MG63 (cell line): ENCODE measurements around the gene MYL12B. TPM values are rescaled to one million over a fixed set of nuclear protein-coding genes. Genes with fewer than 3 reads are reported as not detected.
A peak's percentile ranks its signal among the peaks of the same experiment; 100 is the strongest.

ENCODE experiments used
- DNase-seq: peaks from one replicate; pipeline ENCODE4 v3.0.0-alpha.2; 2020
- H3K27me3 ChIP-seq: fragments of 250-450 bp; sonication (Bioruptor Pico); 2 replicates; pipeline ENCODE4 v1.5.1; 2020; ENCODE audit warnings: mild to moderate bottlenecking, moderate library complexity
- H3K36me3 ChIP-seq: fragments of 250-450 bp; sonication (Bioruptor Pico); 2 replicates; pipeline ENCODE4 v1.5.1; 2020; ENCODE audit warnings: mild to moderate bottlenecking, moderate library complexity
- H3K4me3 ChIP-seq: fragments of 250-450 bp; sonication (Bioruptor Pico); 2 replicates; pipeline ENCODE4 v1.5.1; 2020; ENCODE audit warnings: mild to moderate bottlenecking, moderate library complexity
- H3K9me3 ChIP-seq: fragments of 250-450 bp; sonication (Bioruptor Pico); 2 replicates; pipeline ENCODE4 v1.5.1; 2020; ENCODE audit warnings: mild to moderate bottlenecking, moderate library complexity
- total RNA-seq: library from RNA; depleted of rRNA; stranded (reverse); fragments of >200 nt; shearing (Covaris generic); gene quantifications from 2 replicates; pipeline ENCODE4 v1.2.3, GENCODE V29; 2014; ENCODE audit warnings: low replicate concordance

The MYL12B gene
- total RNA-seq, 1 experiment from 2014 or later = 396 TPM

DNA sequence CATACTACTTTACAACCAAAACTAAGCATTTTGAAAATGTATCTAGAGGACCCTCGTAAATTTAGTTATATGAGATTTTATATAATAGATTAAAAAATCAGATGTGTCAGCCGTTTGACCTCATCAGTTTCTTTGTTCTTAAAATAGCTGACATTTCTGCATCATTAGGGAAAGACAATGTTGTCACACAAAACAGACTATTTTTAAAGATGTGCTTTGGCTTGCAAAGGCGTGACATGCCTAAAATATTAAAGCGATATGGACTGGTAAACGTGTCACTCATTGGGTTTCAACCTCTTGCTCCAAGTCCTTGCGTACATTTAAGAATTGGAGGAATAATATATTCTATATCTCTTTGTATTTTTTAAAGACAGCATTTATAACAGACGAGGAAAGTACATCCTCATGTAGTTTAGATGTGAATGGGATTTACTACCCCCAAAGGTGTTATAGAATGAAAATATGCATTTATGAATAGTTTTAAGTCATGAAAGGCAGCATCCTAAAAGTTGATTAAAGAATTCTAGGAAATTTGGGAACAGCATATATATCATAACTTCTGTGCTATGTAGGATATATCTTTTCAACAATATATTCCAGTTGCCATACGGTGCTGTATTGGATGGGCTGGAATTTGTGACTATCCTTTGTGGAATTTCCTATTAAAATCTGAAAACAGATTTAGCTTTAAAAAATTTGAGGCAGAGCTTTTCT is 10.5 kb upstream of the MYL12B start:
- no peaks in the 10 kb centered on the region for H3K27me3 ChIP-seq
- no peak for DNase-seq
- no peak overlapping the region for H3K4me3 ChIP-seq
- H3K9me3 ChIP-seq = no peaks in the 10 kb centered on the region
- H3K36me3 ChIP-seq = peaks cover 85% of the 10 kb centered on the region

DNA sequence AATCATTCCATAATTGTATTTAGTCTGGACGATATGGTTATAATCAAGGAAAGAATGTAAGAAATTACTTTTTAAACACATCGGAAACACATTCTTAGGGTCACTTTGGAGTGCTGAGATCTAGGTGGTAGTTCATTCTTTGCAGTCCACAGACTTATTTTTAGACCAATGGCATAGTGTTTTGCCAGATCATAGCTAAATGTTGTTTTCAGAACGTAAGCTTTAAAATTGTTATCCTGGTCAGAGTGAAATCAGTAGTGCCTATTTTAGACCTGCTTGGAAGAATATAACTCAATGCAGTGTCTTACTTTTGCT is 10.0 kb upstream of the MYL12B start:
- H3K9me3 ChIP-seq = no peaks in the 10 kb centered on the region
- peaks cover 90% of the 10 kb centered on the region for H3K36me3 ChIP-seq
- no peak for DNase-seq
- H3K27me3 ChIP-seq = no peaks in the 10 kb centered on the region
- H3K4me3 ChIP-seq = no peak overlapping the region

DNA sequence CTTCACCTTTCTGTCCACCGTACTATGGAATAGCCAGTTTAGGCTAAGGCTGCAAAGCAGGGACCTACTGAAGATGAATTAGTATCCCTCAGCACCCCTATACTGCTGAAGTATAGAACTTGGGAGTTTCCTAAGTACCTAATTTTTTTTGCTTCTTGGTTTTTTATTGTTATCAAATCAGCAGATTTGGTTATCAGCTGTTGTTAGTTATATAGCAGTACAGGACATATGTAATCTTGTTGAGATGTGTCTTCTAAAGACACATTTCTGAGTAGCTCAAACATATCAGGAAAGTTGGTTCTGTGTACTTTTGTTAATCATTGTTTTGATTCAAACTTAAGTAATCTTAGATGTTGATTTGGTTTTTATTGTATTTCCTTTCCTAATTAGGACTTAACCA is 9.1 kb upstream of the MYL12B start:
- DNase-seq = no peak
- Histone ChIP-seq H3K36me3 (peaks cover 98% of the 10 kb centered on the region), H3K27me3 (no peaks in the 10 kb centered on the region), H3K9me3 (no peaks in the 10 kb centered on the region), H3K4me3 (no peak overlapping the region)

DNA sequence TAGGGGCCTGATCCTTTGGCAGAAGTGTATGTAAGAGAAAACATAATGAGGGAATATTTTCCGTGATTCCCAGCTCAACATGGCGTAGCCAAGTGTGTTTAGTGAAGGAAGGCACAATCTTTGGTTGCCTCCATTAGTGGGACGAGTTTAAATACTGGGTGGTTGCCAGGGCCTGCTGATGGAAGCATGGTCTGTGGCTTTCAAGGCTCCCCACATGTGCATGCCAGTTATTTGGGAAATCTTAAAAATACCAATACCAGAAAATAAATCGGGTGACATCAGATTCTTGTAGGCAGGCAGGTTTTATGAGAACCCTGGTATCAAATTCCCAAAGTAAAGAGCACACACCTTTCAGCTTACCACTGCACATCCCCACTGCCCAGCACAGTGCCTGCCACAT is 7.2 kb upstream of the MYL12B start:
- Histone ChIP-seq H3K36me3 (peaks cover 92% of the 10 kb centered on the region), H3K27me3 (no peaks in the 10 kb centered on the region), H3K9me3 (no peaks in the 10 kb centered on the region), H3K4me3 (no peak overlapping the region)
- DNase-seq = no peak

DNA sequence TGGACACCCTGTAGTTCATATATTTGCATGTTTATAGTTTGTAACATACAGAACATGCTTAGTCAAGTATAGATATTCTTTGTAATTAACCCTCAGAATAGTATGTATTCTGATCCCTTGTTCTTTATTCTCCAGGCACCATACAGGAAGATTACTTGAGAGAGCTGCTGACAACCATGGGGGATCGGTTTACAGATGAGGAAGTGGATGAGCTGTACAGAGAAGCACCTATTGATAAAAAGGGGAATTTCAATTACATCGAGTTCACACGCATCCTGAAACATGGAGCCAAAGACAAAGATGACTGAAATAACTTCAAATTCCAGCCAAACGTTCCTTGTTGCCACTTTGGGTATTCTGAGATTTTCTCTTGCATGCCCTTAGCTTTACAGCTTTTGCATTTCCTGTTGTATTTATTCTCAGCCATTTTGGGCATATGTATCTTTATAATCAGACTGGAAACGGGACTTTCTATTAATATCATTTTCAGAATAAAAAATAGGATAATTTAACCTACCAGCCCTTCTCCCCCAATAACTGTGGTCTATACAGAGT is 6.2 kb upstream of the MYL12B start:
- no peaks in the 10 kb centered on the region for H3K27me3 ChIP-seq
- DNase-seq = no peak
- H3K9me3 ChIP-seq = no peaks in the 10 kb centered on the region
- H3K4me3 ChIP-seq = no peak overlapping the region
- peaks cover 87% of the 10 kb centered on the region for H3K36me3 ChIP-seq

DNA sequence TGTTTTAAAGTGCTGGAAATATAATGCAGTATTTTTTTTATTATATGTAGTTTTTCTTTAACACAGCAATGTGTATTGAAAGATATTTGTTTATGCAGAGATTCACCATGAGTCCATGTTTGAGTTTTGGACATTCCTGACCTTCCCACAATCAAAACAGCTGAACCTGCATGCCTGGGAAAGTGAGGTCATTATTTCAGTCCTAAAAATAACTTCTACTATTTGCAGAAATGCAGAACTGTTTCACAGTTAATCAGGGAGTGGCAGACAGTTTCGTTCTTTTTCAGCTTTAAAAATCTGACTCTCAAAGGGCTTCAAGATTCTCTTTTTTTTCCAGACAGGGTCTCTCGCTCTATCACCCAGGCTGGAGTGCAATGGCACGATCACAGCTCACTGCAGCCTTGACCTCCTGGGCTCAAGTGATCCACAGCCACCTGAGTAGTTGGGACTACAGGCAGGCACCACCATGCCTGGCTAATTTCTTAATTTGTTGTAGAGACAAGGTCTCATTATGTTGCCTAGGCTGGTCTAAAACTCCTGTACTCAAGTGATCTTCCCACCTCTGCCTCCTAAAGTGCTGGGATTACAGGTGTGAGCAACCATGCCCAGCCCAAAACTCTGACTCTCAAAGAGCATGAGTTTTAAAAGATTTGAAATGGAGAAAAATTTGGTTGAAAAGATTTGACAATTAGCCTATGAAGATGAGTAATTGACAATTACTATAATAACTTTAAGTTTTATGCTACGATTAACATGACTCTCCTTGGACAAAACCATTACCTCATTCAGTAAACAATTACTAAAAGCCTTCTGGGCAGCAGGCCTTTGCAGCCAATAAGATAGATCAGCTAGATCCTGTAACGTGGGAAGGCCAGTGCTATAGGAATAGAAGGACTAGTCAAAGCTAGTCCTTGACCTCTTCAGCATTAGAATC is 5.0 kb upstream of the MYL12B start:
- Histone ChIP-seq H3K27me3 (no peaks in the 10 kb centered on the region), H3K36me3 (peaks cover 79% of the 10 kb centered on the region), H3K4me3 (no peak overlapping the region), H3K9me3 (no peaks in the 10 kb centered on the region)
- peak; percentile 28 for DNase-seq

DNA sequence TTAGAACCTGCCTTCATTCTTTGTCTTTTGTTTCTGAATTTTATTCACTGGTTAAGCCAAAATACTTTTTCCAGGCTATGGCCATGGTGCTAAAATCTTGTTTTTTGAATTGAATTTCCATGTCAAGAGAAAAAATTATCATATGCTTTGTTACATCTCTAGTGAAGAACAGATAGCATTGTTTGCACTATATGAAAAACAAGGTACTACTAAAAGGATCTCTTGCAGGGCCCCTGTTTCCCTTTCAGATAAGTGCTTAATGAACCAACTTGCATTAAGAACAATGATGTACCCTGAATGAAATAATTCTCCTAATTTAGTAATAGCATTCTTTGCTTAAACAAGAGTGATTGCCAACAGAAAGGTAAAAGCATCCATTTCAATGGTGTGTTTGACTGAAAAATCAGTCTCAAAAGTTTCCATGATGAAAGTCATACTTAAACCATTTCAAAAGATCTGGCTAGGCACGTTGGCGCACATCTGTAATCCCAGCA is 4.3 kb upstream of the MYL12B start:
- H3K4me3 ChIP-seq = no peak overlapping the region
- no peaks in the 10 kb centered on the region for H3K9me3 ChIP-seq
- H3K27me3 ChIP-seq = no peaks in the 10 kb centered on the region
- H3K36me3 ChIP-seq = peaks cover 71% of the 10 kb centered on the region
- DNase-seq = no peak

DNA sequence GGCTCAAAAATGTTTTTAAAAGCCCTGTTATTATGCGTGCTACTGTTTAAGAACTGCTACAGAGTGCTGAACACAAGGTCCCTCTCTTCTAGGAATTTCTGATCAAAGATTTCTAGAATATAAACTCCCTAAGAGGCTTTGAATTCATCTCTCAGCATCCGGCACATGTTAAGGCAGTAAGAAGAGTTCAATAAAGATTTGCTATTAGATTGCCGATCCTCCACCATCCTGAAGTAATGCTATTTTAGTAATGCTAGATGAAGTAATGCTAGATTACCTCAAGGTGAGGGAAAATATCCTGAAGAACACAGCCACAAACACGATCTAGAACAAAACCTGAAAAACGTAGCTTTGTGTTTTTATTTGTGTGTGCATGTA is 949 bp upstream of the MYL12B start:
- no peak for DNase-seq
- Histone ChIP-seq H3K9me3 (no peaks in the 10 kb centered on the region), H3K27me3 (no peaks in the 10 kb centered on the region), H3K36me3 (peaks cover 47% of the 10 kb centered on the region), H3K4me3 (peak overlapping the region; percentile 83)

DNA sequence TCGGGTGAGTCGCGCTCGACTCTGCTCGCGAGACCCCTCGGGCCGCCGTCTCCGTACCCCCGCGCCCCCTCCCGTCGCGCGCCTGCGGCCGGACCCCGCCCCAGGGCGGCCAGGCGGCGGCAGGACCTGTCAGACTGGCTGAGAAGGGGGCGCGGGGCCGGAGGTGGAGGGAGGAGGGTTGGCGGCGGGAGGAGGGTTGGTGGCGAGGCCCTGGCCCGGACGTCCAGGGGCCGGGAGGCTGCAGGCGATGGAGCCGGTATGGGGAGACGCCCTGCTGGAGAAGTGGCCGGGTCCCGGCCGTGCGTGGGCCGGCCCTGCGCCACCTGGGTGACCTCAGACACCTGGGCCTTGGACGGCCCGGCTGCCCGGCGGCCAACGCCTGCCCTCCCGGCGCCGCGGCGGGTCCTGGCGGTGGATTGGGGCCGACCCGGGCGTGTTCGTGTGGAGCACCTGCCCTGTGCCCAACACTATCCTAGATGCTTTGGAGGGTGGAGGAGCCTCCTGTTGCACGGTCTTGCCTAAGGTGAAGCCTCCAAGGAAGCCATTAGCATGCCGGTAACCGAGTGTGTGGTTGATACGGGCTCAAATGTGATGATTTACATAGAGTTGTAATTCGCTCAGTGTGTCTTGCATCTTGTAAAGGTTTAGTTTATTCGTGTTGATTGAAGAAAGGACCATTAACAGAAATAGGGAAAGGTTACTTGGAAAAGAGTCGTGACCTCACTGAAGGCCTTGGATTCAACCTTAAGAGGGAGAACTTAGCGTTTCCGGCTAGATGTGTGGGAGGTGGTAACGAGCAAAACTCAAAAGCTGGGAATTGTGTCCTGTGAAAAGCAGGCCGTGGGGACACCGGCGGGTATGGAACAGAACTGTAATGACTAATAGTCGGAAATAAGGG is 550 bp downstream of the MYL12B start:
- Histone ChIP-seq H3K9me3 (no peaks in the 10 kb centered on the region), H3K36me3 (peaks cover 32% of the 10 kb centered on the region), H3K27me3 (no peaks in the 10 kb centered on the region), H3K4me3 (peak overlapping the region; percentile 83)
- DNase-seq = no peak

DNA sequence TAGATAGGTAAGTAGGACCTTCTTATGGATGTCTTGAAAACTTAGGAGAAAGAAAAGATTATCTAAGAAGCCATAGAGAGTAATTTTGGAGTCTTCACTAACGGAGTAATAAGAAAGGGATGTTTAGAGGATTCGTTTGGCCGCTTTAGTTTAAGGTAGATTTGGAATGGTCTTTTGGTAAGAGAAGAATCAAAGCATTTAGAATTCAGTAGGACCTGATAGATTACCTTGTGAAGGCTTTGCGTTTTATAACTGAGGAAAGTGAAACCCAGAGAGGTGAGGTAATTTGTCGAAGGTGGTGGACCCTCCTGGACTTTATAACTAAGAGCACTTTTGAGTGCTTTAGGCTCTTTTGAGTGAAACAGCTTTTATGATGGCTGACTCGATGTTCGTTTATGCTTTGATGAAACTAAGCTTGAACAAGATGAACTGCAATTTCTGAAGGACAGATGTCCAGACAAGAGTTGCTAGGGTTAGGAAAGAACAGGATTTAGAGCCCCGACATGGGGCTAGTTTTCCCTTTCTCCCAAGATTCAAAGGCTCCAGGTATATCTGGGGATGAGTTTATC is 1.3 kb downstream of the MYL12B start:
- no peaks in the 10 kb centered on the region for H3K9me3 ChIP-seq
- peak overlapping the region; percentile 83 for H3K4me3 ChIP-seq
- peaks cover 25% of the 10 kb centered on the region for H3K36me3 ChIP-seq
- no peaks in the 10 kb centered on the region for H3K27me3 ChIP-seq
- DNase-seq = no peak

DNA sequence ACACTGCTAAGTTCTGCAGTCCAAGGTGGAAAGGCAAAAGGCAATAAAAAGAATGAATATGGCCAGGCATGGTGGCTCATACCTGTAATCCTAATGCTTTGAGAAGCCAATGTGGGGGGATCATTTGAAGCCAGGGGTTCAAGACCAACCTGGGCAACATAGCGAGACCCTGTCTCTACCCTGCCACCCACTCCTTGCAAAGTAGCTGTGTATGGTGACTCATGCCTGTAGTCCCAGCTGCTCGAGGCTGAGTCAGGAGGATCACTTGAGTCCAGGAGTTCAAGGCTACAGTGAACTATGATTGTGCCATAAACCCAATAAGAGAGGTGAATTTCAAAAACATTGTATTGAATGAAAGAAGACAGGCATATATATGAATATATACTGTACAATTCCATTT is 2.4 kb downstream of the MYL12B start:
- no peaks in the 10 kb centered on the region for H3K9me3 ChIP-seq
- no peak for DNase-seq
- peak overlapping the region; percentile 83 for H3K4me3 ChIP-seq
- peaks cover 15% of the 10 kb centered on the region for H3K36me3 ChIP-seq
- no peaks in the 10 kb centered on the region for H3K27me3 ChIP-seq

DNA sequence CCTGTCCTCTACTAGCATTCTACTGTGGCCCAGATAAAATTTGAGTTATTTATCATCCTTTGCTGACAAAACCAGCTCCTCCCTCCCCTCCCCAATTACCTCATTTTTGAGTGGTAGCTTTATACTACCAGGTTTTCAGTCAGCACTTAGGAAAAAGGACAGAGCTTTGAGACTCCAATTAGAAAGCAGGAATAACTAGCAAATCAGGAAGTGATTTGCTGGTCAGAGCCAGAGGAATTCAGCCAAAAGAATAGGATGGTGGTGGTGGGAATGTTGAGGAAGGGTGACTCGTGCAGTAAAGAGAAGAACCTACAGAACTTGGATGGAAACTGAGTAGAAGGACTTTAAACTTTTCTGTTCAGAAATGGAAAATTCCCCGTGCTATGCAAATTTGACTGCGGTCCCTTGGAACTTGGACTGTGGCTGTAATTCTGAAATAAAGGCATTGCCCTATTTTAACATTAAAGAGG is 3.7 kb downstream of the MYL12B start:
- Histone ChIP-seq H3K4me3 (no peak overlapping the region), H3K9me3 (no peaks in the 10 kb centered on the region), H3K36me3 (peaks cover 12% of the 10 kb centered on the region), H3K27me3 (no peaks in the 10 kb centered on the region)
- no peak for DNase-seq

DNA sequence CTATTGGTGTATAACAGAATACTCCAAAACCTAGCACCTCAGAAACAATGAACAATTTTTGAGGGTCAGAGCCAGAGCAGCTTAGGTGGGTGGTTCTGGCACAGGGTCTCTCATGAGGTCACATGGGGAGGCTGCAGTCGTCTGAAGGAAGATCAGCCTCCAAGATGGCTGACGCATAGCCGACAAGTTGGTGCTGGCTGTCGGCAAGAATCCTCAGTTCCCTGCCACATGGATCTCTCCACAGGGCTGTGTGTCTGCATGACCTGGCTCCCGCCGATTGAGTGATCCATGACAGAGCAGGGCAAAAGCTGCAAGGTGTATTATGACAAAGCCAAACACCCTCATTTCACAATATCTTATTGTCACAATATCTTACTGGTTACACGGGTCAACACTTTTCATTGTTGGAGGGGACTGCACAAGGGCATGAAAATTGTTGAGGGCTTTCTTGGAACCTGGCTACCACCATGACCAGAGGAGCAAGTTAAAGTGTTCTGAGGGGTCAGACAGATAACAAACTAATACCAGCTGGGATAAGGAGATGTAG is 4.2 kb downstream of the MYL12B start:
- Histone ChIP-seq H3K9me3 (no peaks in the 10 kb centered on the region), H3K27me3 (no peaks in the 10 kb centered on the region), H3K4me3 (no peak overlapping the region), H3K36me3 (peaks cover 14% of the 10 kb centered on the region)
- DNase-seq = no peak

DNA sequence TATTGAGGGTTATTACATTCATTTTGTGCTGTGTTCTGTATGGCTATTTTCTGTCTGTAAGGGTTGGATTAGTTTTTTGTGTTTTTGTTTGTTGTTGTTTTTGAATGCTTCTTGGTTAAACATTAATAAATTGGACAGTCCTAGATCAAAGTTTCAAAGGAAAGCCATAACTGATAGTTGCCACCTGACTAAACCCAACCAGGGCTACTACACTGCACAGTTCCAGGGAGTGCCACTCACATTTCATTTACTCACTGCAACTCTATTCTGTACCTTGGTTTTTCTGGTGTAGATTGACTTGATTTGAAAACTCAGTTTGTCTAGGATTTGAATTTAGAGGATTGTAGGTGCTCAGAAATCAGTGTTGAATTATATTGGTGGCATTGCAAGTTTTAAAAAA is 6.4 kb downstream of the MYL12B start:
- peaks cover 17% of the 10 kb centered on the region for H3K36me3 ChIP-seq

DNA sequence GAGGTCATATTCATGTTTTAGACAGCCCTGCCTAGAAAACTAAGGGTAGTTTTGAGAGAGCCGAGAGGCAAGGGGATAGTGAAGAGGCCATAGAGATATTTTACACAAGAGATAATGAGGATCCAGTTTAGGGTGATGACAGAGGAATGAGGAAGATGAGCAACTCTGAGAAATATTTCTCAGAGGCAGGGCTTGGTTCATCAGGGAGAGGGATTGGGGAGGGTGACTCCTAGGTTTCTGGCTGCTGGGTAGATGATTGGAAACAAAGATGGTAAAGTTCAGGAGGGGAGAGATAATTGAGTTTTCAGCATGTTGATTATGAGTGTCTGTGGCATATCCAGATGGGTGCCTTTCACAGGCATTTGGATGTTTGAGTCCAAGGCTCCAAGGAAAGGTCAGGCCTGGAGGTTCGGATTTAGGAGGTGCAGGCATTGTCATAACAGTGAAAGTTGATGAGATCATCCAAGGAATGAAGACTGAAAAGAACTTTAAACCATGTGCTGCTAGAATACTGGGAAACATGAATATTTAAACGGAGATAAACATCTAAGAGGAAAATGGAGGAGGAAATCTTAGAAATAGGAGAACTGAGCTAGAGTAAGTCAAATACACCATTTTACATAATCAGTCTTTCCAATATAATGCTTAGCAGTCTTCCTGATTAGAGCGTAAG is 7.4 kb downstream of the MYL12B start:
- H3K27me3 ChIP-seq = no peaks in the 10 kb centered on the region
- H3K36me3 ChIP-seq = peaks cover 25% of the 10 kb centered on the region
- DNase-seq = no peak
- H3K9me3 ChIP-seq = no peaks in the 10 kb centered on the region
- no peak overlapping the region for H3K4me3 ChIP-seq

More for the DNA sequence above, 6.4 kb downstream of the MYL12B start:
- Histone ChIP-seq H3K9me3 (no peaks in the 10 kb centered on the region), H3K27me3 (no peaks in the 10 kb centered on the region), H3K4me3 (no peak overlapping the region)
- DNase-seq = no peak
